KMS-11 (cell line): ENCODE measurements around the gene SRBD1.

Source experiments
- H2AFZ ChIP-seq: fragments of 200-600 bp; sonication (generic); 2 replicates; pipeline ENCODE4 v1.6.1; 2016; ENCODE audit warnings: antibody characterized with exemption, mixed run types, low read depth
- H3K27ac ChIP-seq: fragments of 200-600 bp; sonication (generic); 2 replicates; pipeline ENCODE4 v1.6.1; 2016; ENCODE audit warnings: mild to moderate bottlenecking, mixed run types
- H3K27me3 ChIP-seq: fragments of 200-600 bp; sonication (generic); 2 replicates; pipeline ENCODE4 v1.6.1; 2017; ENCODE audit warnings: mild to moderate bottlenecking, low read depth, mixed run types, moderate library complexity; ENCODE audit not compliant: insufficient read depth
- H3K36me3 ChIP-seq: fragments of 200-600 bp; sonication (generic); 2 replicates; pipeline ENCODE4 v1.6.1; 2017; ENCODE audit warnings: mild to moderate bottlenecking, mixed run types; ENCODE audit not compliant: insufficient read depth
- H3K4me1 ChIP-seq: fragments of 200-600 bp; sonication (generic); 2 replicates; pipeline ENCODE4 v1.6.1; 2016; ENCODE audit warnings: mild to moderate bottlenecking, low read depth, mixed run types; ENCODE audit not compliant: poor library complexity, severe bottlenecking
- H3K4me2 ChIP-seq: fragments of 200-600 bp; sonication (generic); 2 replicates; pipeline ENCODE4 v1.7.0; 2016; ENCODE audit warnings: mild to moderate bottlenecking, mixed run types
- H3K4me3 ChIP-seq: fragments of 200-600 bp; sonication (generic); IDR thresholded peaks from 2 replicates; pipeline ENCODE4 v1.6.1; 2017; ENCODE audit warnings: low read depth, low read length, mixed read lengths; ENCODE audit not compliant: insufficient read depth
- H3K79me2 ChIP-seq: fragments of 200-600 bp; sonication (generic); 2 replicates; pipeline ENCODE4 v1.6.1; 2016; ENCODE audit warnings: low read depth, mixed run types; ENCODE audit not compliant: insufficient read depth
- H3K9ac ChIP-seq: fragments of 200-600 bp; sonication (generic); 2 replicates; pipeline ENCODE4 v1.6.1; 2016; ENCODE audit warnings: mild to moderate bottlenecking, mixed run types
- H4K20me1 ChIP-seq: fragments of 200-600 bp; sonication (generic); 2 replicates; pipeline ENCODE4 v1.6.1; 2016; ENCODE audit warnings: mild to moderate bottlenecking, mixed run types; ENCODE audit not compliant: insufficient read depth
- CTCF ChIP-seq: fragments of 200-600 bp; sonication (generic); conservative IDR thresholded peaks from 2 replicates; pipeline ENCODE4 v1.6.1; 2017; ENCODE audit warnings: low read depth, mild to moderate bottlenecking, antibody characterized with exemption, low read length, moderate library complexity, mixed read lengths

Gene SRBD1

GRCh38 chr2:45438872-45439665 is 172.0 kb downstream of the SRBD1 start:
- H2AFZ ChIP-seq: no peak overlapping the region
- peak overlapping the region; percentile 82 for H3K27ac ChIP-seq
- no peaks in the 10 kb centered on the region for H3K27me3 ChIP-seq
- no peak overlapping the region for H3K4me3 ChIP-seq
- no peak for TF ChIP-seq CTCF
- peaks cover 92% of the 10 kb centered on the region for H3K4me1 ChIP-seq
- H3K79me2 ChIP-seq: no peaks in the 10 kb centered on the region
- H3K9ac ChIP-seq: peak overlapping the region; percentile 10; the same call in 1 of the 2 replicates
- no peaks in the 10 kb centered on the region for H4K20me1 ChIP-seq
- H3K36me3 ChIP-seq: no peaks in the 10 kb centered on the region
- H3K4me2 ChIP-seq: peak overlapping the region; percentile 67

DNA sequence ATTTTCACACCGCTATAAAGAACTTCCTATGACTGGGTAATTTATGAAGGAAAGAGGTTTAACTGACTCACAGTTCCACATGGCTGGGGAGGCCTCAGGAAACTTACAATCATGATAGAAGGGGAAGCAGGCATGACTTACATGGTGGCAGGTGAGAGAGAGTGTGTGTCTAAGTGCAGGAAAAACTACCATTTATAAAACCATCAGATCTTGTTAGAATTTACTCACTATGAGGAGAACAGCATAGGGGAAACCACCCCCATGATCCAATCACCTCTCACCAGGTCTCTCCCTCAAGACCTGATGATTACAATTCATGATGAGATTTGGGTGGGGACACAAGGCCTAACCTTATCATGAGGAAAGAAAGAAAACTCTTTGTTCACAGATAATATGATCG is 174.6 kb downstream of the SRBD1 start:
- Histone ChIP-seq H3K4me1 (peaks cover 66% of the 10 kb centered on the region), H3K4me3 (no peak overlapping the region), H3K79me2 (no peaks in the 10 kb centered on the region), H2AFZ (no peak overlapping the region), H3K4me2 (no peak overlapping the region), H4K20me1 (no peaks in the 10 kb centered on the region), H3K27ac (no peak overlapping the region), H3K27me3 (no peaks in the 10 kb centered on the region), H3K36me3 (no peaks in the 10 kb centered on the region), H3K9ac (no peak overlapping the region)
- no peak for TF ChIP-seq CTCF

GRCh38 chr2:45435316-45435715 is 175.8 kb downstream of the SRBD1 start:
- no peaks in the 10 kb centered on the region for H4K20me1 ChIP-seq
- no peak overlapping the region for H3K9ac ChIP-seq
- no peaks in the 10 kb centered on the region for H3K36me3 ChIP-seq
- no peak for TF ChIP-seq CTCF
- H3K4me1 ChIP-seq: peaks cover 54% of the 10 kb centered on the region
- no peak overlapping the region for H2AFZ ChIP-seq
- H3K27me3 ChIP-seq: no peaks in the 10 kb centered on the region
- no peak overlapping the region for H3K4me3 ChIP-seq
- H3K4me2 ChIP-seq: no peak overlapping the region
- H3K27ac ChIP-seq: no peak overlapping the region
- H3K79me2 ChIP-seq: no peaks in the 10 kb centered on the region

- Histone ChIP-seq H2AFZ (no peak overlapping the region), H3K27me3 (no peaks in the 10 kb centered on the region), H3K36me3 (no peaks in the 10 kb centered on the region), H3K4me2 (no peak overlapping the region), H3K4me3 (no peak overlapping the region), H3K27ac (no peak overlapping the region), H3K9ac (no peak overlapping the region), H3K4me1 (peaks cover 36% of the 10 kb centered on the region), H3K79me2 (no peaks in the 10 kb centered on the region), H4K20me1 (no peaks in the 10 kb centered on the region)
- TF ChIP-seq CTCF: no peak
Observed at GRCh38 chr2:45433363-45433762, 177.7 kb downstream of the SRBD1 start.
